ENCODE results near the gene NLRP6. TPM values are rescaled to one million over a fixed set of nuclear protein-coding genes. Genes with fewer than 3 reads are reported as not detected.
A peak's percentile ranks its signal among the peaks of the same experiment; 100 is the strongest.
"Not testable (repeated sequence)": the region's sequence is repeated elsewhere in the genome, so short reads cannot be mapped to it uniquely, and the experiment has no call there.

Gene NLRP6
- total RNA-seq, 1 experiment from 2014 or later, result not detected

- H3K36me3 Mint-ChIP-seq (ENCODE audit: insufficient read depth, unreplicated experiment), result no peaks in the 10 kb centered on the region
- POLR2A ChIA-PET, result interaction anchor here (0.6 to 0.9 kb wide), 2 partner anchors 8 to 25 kb away, joined by 3 read pairs; no protein-coding TSS in a partner anchor
- peaks cover 11% of the 10 kb centered on the region for H3K27me3 Mint-ChIP-seq (ENCODE audit: insufficient read depth, unreplicated experiment)
- BruUV-seq (replicated peaks), result no TSS peak
- DNase-seq (ENCODE audit: unreplicated experiment), result no peak
- no peak overlapping the region for H3K27ac Mint-ChIP-seq (ENCODE audit: low read depth, unreplicated experiment)
- no peak for TF ChIP-seq CTCF (IDR thresholded peaks at IDR 0.05; ENCODE audit: unreplicated experiment)
- intact Hi-C loops (cut with micrococcal nuclease), result no loop called here
- H3K4me3 Mint-ChIP-seq (ENCODE audit: unreplicated experiment), result no peak overlapping the region
- peaks cover 8% of the 10 kb centered on the region for H3K9me3 Mint-ChIP-seq (ENCODE audit: unreplicated experiment)
- CTCF ChIA-PET, result interaction anchor here (4.0 kb wide), 1 partner anchor 9 kb away, joined by 24 read pairs; no protein-coding TSS in a partner anchor
- no peaks in the 10 kb centered on the region for H3K4me1 Mint-ChIP-seq (ENCODE audit: insufficient read depth, unreplicated experiment)
Observed at GRCh38 chr11:259413-259812, 18.8 kb upstream of the NLRP6 start.

GRCh38 chr11:261624-262023 is 16.6 kb upstream of the NLRP6 start:
- no peak for DNase-seq (ENCODE audit: unreplicated experiment)
- no peak for TF ChIP-seq CTCF (IDR thresholded peaks at IDR 0.05; ENCODE audit: unreplicated experiment)
- H3K4me1 Mint-ChIP-seq (ENCODE audit: insufficient read depth, unreplicated experiment), result no peaks in the 10 kb centered on the region
- H3K27me3 Mint-ChIP-seq (ENCODE audit: insufficient read depth, unreplicated experiment), result no peaks in the 10 kb centered on the region
- POLR2A ChIA-PET, result interaction anchor here (0.7 to 1.0 kb wide), 2 partner anchors 22 to 52 kb away, joined by 3 read pairs; no protein-coding TSS in a partner anchor
- no TSS peak for BruUV-seq (replicated peaks)
- H3K36me3 Mint-ChIP-seq (ENCODE audit: insufficient read depth, unreplicated experiment), result no peaks in the 10 kb centered on the region
- intact Hi-C loops (cut with micrococcal nuclease), result no loop called here
- CTCF ChIA-PET, result interaction anchor here (0.8 to 4.0 kb wide), 3 partner anchors 11 to 102 kb away, joined by 3 to 24 read pairs (median 3); no protein-coding TSS in a partner anchor
- H3K9me3 Mint-ChIP-seq (ENCODE audit: unreplicated experiment), result peaks cover 8% of the 10 kb centered on the region
- no peak overlapping the region for H3K4me3 Mint-ChIP-seq (ENCODE audit: unreplicated experiment)
- H3K27ac Mint-ChIP-seq (ENCODE audit: low read depth, unreplicated experiment), result no peak overlapping the region

GRCh38 chr11:266676-267439 is 11.3 kb upstream of the NLRP6 start:
- intact Hi-C loops (cut with micrococcal nuclease), result no loop called here
- ChIA-PET POLR2A (interaction anchor here (0.9 to 1.0 kb wide), 2 partner anchors 58 to 60 kb away, joined by 3 to 4 read pairs; partner anchors contain the start of gene BET1L), CTCF (interaction anchor here (0.5 kb wide), 1 partner anchor 12 kb away, joined by 3 read pairs; no protein-coding TSS in a partner anchor)
- BruUV-seq (replicated peaks), result no TSS peak
- DNase-seq (ENCODE audit: unreplicated experiment), result peak; percentile 43
- H3K4me1 Mint-ChIP-seq (ENCODE audit: insufficient read depth, unreplicated experiment), result peaks cover 16% of the 10 kb centered on the region
- no peaks in the 10 kb centered on the region for H3K36me3 Mint-ChIP-seq (ENCODE audit: insufficient read depth, unreplicated experiment)
- peak overlapping the region; percentile 71 for H3K27ac Mint-ChIP-seq (ENCODE audit: low read depth, unreplicated experiment)
- no peak for TF ChIP-seq CTCF (IDR thresholded peaks at IDR 0.05; ENCODE audit: unreplicated experiment)
- no peak overlapping the region for H3K4me3 Mint-ChIP-seq (ENCODE audit: unreplicated experiment)
- peaks cover 9% of the 10 kb centered on the region for H3K27me3 Mint-ChIP-seq (ENCODE audit: insufficient read depth, unreplicated experiment)
- no peaks in the 10 kb centered on the region for H3K9me3 Mint-ChIP-seq (ENCODE audit: unreplicated experiment)

- Mint-ChIP-seq H3K4me1 (ENCODE audit: insufficient read depth, unreplicated experiment) (peaks cover 16% of the 10 kb centered on the region), H3K9me3 (ENCODE audit: unreplicated experiment) (no peaks in the 10 kb centered on the region), H3K4me3 (ENCODE audit: unreplicated experiment) (peak overlapping the region; percentile 70), H3K36me3 (ENCODE audit: insufficient read depth, unreplicated experiment) (no peaks in the 10 kb centered on the region), H3K27me3 (ENCODE audit: insufficient read depth, unreplicated experiment) (peaks cover 14% of the 10 kb centered on the region), H3K27ac (ENCODE audit: low read depth, unreplicated experiment) (peak overlapping the region; percentile 71)
- no peak for TF ChIP-seq CTCF (IDR thresholded peaks at IDR 0.05; ENCODE audit: unreplicated experiment)
- no TSS peak for BruUV-seq (replicated peaks)
- ChIA-PET POLR2A (interaction anchor here (0.9 to 1.0 kb wide), 2 partner anchors 59 to 61 kb away, joined by 3 to 4 read pairs; partner anchors contain the start of gene BET1L), CTCF (interaction anchor here (0.7 kb wide), 1 partner anchor 17 kb away, joined by 3 read pairs; no protein-coding TSS in a partner anchor)
- intact Hi-C loops (cut with micrococcal nuclease), result no loop called here
- peak; percentile 60 for DNase-seq (ENCODE audit: unreplicated experiment)
Observed at GRCh38 chr11:267491-267994, 10.7 kb upstream of the NLRP6 start.

- H3K27ac Mint-ChIP-seq (ENCODE audit: low read depth, unreplicated experiment); H3K9me3 Mint-ChIP-seq (ENCODE audit: unreplicated experiment); intact Hi-C loops (cut with micrococcal nuclease); DNase-seq (ENCODE audit: unreplicated experiment); H3K36me3 Mint-ChIP-seq (ENCODE audit: insufficient read depth, unreplicated experiment); BruUV-seq (replicated peaks): not testable (repeated sequence)
- CTCF ChIA-PET, result interaction anchor here (0.6 to 0.7 kb wide), 3 partner anchors 9 to 93 kb away, joined by 3 read pairs; partner anchors contain the start of gene NLRP6
- peaks cover 16% of the 10 kb centered on the region for H3K4me1 Mint-ChIP-seq (ENCODE audit: insufficient read depth, unreplicated experiment)
- H3K27me3 Mint-ChIP-seq (ENCODE audit: insufficient read depth, unreplicated experiment), result peaks cover 19% of the 10 kb centered on the region
- H3K4me3 Mint-ChIP-seq (ENCODE audit: unreplicated experiment), result peak overlapping the region; percentile 70
- POLR2A ChIA-PET, result interaction anchor here (0.7 kb wide), 2 partner anchors 20 to 125 kb away, joined by 3 read pairs; partner anchors contain the start of gene PKP3
Observed at GRCh38 chr11:268716-269145, 9.5 kb upstream of the NLRP6 start.
